ENCODE data around the gene C1RL. TPM values are rescaled to one million over a fixed set of nuclear protein-coding genes. Genes with fewer than 3 reads are reported as not detected.
A peak's percentile ranks its signal among the peaks of the same experiment; 100 is the strongest.

Gene C1RL
- total and polyA plus RNA-seq, 11 donors, result 5.4 to 27.1 (median 7.9) TPM

- no peak for ATAC-seq
- WGBS, 4 donors, result 95 to 96% (median 96%) methylated on average over 18 of the region's 18 CpGs
Measured at GRCh38 chr12:7142809-7143465, 33.9 kb upstream of the C1RL start.

GRCh38 chr12:7142056-7142644, 33.1 kb upstream of the C1RL start:
- WGBS, 4 donors, result 63 to 78% (median 68%) methylated on average over 5 of the region's 5 CpGs
- H3K4me1 ChIP-seq, result peaks cover 0 to 6% (median 0%) of the 10 kb centered on the region in 12 donors
- DNase-seq (no peak), ATAC-seq (peak in 2 of 4 donors; percentile 19 to 49)
- peaks cover 0 to 35% (median 3%) of the 10 kb centered on the region in 9 donors for H3K36me3 ChIP-seq
- H3K9me3 ChIP-seq, result no peaks in the 10 kb centered on the region
- no peak overlapping the region for H3K4me3 ChIP-seq
- no peak overlapping the region for H3K27ac ChIP-seq
- TF ChIP-seq CTCF (IDR thresholded peaks at IDR 0.05) (peak; percentile 33 to 63 (median 44)), POLR2A (IDR thresholded peaks at IDR 0.05) (no peak)
- intact Hi-C loops (cut with DNase I), result loop anchor here in 3 of 10 donors (5.0 to 10.0 kb wide), 2 partner anchors 45 to 493 kb away; partner anchors contain the start of gene PEX5 (in 2 of the 3)
- no peaks in the 10 kb centered on the region for H3K27me3 ChIP-seq

More at GRCh38 chr12:7142809-7143465, 33.9 kb upstream of the C1RL start:
- no peaks in the 10 kb centered on the region for H3K27me3 ChIP-seq
- H3K4me1 ChIP-seq, result peaks cover 0 to 4% (median 0%) of the 10 kb centered on the region in 12 donors
- H3K36me3 ChIP-seq, result peaks cover 0 to 35% (median 0%) of the 10 kb centered on the region in 9 donors
- H3K9me3 ChIP-seq, result no peaks in the 10 kb centered on the region
- no peak overlapping the region for H3K4me3 ChIP-seq
- TF ChIP-seq POLR2A (IDR thresholded peaks at IDR 0.05) (no peak), CTCF (IDR thresholded peaks at IDR 0.05) (no peak)
- H3K27ac ChIP-seq, result no peak overlapping the region
- no peak for DNase-seq
- intact Hi-C loops (cut with DNase I), result loop anchor here in 3 of 10 donors (5.0 to 10.0 kb wide), 2 partner anchors 44 to 492 kb away; partner anchors contain the start of gene PEX5 (in 2 of the 3)

GRCh38 chr12:7141351-7142005, 32.5 kb upstream of the C1RL start:
- WGBS, 4 donors, result 85 to 99% (median 90%) methylated on average over 7 of the region's 7 CpGs
- Histone ChIP-seq H3K36me3 (peaks cover 0 to 39% (median 5%) of the 10 kb centered on the region in 9 donors), H3K27me3 (no peaks in the 10 kb centered on the region), H3K9me3 (no peaks in the 10 kb centered on the region), H3K27ac (no peak overlapping the region), H3K4me1 (peaks cover 0 to 6% (median 0%) of the 10 kb centered on the region in 12 donors), H3K4me3 (no peak overlapping the region)
- DNase-seq, result no peak
- TF ChIP-seq CTCF (IDR thresholded peaks at IDR 0.05), result no peak
- no peak for TF ChIP-seq POLR2A (IDR thresholded peaks at IDR 0.05)
- ATAC-seq, result no peak
- intact Hi-C loops (cut with DNase I), result loop anchor here in 3 of 10 donors (5.0 to 10.0 kb wide), 2 partner anchors 46 to 493 kb away; partner anchors contain the start of gene PEX5 (in 2 of the 3)

GRCh38 chr12:7139200-7139599, 30.2 kb upstream of the C1RL start:
- H3K4me1 ChIP-seq, result peaks cover 0 to 6% (median 0%) of the 10 kb centered on the region in 12 donors
- intact Hi-C loops (cut with DNase I), result no loop called here
- TF ChIP-seq CTCF (IDR thresholded peaks at IDR 0.05) (no peak), POLR2A (IDR thresholded peaks at IDR 0.05) (no peak)
- no peak overlapping the region for H3K27ac ChIP-seq
- DNase-seq (no peak), ATAC-seq (no peak)
- no peaks in the 10 kb centered on the region for H3K9me3 ChIP-seq
- 71 to 98% (median 96%) methylated on average over 2 of the region's 2 CpGs for WGBS, 4 donors
- peaks cover 0 to 41% (median 8%) of the 10 kb centered on the region in 9 donors for H3K36me3 ChIP-seq
- H3K27me3 ChIP-seq, result no peaks in the 10 kb centered on the region
- H3K4me3 ChIP-seq, result no peak overlapping the region

All from heart left ventricle (tissue), 16 donors.